Iris pigment epithelial cell (primary cell): ENCODE measurements around the gene KCTD16.

Experiments
- DNase-seq: peaks from one replicate; pipeline ENCODE4 v3.0.0-alpha.2; 2011; ENCODE audit warnings: low read depth

KCTD16 gene

DNA sequence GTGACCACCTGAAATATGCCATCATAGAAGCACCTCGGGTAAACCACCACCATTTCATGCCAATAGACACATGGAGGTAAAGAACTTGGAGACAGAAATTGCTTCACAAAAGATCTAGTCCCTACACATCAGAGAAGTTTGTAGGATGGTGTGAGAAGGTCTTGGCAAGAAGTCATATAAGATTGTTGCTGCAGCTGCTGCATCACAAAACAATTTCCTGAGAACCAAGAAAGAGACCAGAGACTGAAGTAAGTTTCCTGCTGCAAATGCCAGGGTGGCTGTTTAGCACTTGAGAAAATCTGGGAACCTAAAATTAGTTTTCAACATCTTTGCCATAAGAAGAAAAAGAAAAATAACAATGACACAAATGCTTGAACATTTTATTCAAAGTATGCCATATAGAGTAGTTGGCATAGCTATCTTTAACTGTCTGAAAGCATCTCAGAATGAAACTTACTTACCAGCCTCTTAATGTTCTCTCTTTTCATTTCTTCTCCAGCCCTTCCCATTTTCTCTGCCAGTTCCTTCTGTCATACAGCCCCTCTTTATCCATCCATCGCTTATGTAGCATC lies 114.3 kb downstream of the KCTD16 start:
- peak; percentile 6 for DNase-seq

DNA sequence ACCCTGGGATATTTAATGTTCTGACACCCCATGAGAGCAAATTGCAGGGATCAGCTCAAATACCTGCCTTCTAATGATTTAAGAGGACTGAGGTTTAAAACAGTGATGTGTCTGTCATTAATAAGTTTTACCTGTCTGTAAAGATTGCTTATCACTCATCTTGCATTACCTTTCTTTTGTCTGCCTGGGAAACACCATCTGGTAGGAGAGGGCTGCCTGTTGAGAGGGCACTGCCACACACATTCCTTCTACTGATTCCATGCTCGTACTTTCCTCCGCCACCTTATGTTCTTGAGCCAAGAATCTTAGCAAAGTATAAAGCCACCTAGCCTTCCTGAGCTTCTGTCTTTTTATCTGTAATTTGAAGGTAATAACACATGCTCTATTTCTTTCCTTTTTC lies 118.6 kb downstream of the KCTD16 start:
- DNase-seq = no peak

- no peak for DNase-seq
Measured at GRCh38 chr5:144292029-144292428, 121.4 kb downstream of the KCTD16 start.

DNA sequence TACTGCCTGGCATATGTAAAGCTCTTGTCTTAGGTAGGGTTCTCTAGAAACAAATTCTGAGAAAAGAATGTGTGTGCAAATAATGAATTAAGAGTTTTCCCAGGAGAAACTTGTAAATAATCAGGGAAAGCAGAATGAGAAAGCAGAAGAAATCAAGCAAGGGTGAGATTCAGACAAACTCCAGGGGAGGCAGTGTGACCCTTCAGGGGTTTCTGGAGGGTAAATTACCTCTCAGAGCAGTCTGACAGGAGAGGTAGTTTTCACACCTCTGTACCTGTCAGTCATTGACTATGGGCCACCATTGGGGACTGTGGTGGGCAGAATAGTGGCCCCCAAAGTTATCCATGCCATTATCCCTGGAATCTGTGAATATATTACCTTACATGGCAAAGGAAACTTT lies 124.6 kb downstream of the KCTD16 start:
- DNase-seq = no peak

DNA sequence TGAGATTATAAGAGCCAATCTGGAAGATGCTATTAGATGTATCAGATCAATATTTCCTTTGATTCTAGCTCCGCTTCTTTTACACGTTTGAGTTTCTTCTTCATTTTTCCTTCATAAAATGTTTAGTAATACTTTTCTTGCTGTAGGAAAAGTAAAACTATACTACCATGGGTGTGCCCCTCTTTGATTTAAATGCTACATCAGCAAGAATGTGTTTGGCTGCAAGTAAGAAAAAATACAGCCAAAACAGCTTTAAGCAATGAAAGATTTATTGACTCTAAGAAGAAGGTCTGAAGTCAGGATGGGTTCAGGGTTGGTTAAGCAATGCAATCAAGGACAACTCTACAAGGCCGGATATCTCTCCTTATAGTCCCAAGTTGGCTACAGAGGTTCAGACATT lies 126.4 kb downstream of the KCTD16 start:
- no peak for DNase-seq

DNA sequence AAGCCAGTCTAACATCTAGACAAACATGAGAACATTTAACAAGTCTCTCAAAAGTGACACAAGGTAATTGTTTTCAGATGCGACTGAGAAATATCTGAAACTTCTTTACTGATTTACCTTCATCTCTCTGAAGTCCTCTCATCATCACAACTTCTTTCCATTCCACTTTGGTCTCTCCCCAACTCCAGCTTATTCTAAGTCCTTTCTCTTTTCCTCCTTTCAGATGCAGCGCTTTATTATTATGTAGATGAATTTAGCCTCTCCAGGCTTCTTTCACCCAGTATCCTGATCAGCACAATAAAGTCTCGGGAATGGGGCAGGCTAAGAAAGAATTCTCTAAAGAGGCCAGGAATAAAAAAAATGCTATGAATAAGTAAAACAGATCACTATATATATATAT lies 128.0 kb downstream of the KCTD16 start:
- DNase-seq = no peak

DNA sequence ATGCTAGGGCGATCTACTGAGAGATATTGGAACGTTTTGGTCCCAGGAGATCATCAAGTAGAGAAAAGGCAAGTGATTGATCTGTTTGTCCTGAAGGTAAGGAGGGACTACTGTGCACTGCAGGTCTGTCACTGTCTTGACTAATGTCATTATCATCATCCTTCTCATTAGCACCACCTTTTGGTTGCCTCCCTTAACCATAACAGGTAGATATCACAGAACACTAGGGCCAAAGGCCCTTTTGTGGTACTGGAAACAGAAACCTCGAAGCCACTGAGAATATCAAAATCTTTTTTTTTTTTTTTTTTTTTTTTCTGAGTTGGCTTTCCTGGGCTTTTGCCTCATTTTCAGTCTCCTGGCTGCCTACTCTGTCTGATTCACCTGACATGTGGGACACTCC lies 134.0 kb downstream of the KCTD16 start:
- no peak for DNase-seq

DNA sequence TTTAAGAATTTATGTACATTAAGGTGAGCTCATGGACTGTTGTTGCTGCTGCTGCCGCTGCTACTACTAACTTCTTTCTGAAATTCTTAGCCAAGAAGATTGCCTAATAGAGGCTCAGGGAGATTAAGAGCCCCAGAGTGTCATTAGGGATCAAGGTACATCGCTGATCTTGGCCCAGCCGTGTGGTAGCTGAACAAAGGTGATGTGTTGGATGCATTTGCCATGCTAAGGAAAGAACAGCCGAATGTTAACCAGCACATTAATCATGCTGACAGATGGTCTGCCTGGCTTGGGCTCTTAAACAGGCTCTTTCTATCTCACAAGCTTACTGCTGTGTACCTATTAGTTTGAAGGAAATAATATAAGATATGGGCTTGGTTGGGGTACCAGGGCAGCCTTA lies 137.1 kb downstream of the KCTD16 start:
- no peak for DNase-seq

GRCh38 chr5:144308174-144308573 lies 137.5 kb downstream of the KCTD16 start:
- no peak for DNase-seq

DNA sequence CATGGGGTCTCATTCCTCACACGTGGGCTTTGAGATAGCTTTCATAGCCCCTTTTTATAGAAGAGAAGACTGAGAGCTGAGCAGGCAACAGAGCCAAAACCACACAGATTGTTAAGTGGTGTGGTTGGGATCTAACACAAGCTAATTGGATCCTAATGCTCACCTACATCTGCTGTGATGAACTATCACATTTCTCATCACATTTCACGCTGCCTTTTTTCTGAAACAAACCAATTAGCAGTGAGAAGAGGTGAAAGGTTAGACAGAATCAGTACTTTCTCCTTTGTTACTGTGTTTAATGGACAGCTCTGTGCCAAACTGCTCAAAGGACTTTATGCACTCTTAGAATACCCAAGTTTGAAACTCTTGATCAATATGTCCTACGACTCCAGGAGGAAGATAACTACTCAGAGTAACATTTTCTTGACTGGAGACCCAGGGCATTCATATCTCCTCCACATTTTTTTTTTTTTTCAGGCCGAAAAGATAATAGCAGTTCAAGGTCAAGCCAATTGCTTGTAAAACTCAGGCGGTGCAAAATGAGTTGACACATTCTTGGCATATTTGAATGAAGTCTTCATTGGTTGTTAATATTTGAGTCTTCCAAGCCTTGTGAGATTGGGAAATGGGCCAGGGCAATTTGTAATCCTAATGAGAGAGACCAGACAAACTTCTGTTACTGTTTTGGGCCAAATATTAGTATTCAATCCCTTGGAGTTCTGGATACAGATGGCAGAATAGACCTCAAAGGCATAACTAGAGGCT lies 138.4 kb downstream of the KCTD16 start:
- DNase-seq = peak; percentile 51

GRCh38 chr5:144310621-144311020 lies 139.9 kb downstream of the KCTD16 start:
- DNase-seq = no peak

- DNase-seq = no peak
Measured at GRCh38 chr5:144313147-144313726, 142.6 kb downstream of the KCTD16 start.

- no peak for DNase-seq
Measured at GRCh38 chr5:144315026-144315425, 144.4 kb downstream of the KCTD16 start.

DNA sequence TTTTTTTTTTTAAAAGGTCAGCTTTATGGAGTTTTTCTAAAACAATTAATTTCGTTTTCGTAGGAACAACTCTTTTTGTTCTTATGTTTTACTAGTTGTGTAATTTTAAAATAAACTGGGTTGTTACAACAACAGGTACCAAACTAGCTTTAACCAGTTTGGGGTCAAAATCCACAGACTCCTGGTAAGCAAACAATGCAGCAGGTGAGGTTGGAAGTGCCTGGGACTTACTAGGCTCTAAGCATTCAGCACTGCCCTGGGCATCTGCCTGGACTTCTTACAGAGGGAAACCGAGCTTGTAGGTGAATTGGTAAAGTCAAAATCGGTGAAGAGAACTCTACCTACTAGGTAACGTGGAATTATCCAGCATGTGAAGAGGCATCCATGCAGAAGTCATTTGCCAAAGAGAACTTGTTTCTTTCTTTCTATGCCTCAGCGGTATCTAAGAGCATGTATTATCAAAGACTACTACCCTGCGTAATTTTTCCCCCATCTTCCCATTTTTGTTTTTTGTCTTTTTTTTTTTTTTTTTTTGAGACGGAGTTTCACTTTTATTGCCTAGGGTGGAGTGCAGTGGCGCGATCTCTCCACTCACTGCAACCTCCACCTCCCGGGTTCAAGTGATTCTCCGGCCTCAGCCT lies 145.4 kb downstream of the KCTD16 start:
- DNase-seq = no peak

DNA sequence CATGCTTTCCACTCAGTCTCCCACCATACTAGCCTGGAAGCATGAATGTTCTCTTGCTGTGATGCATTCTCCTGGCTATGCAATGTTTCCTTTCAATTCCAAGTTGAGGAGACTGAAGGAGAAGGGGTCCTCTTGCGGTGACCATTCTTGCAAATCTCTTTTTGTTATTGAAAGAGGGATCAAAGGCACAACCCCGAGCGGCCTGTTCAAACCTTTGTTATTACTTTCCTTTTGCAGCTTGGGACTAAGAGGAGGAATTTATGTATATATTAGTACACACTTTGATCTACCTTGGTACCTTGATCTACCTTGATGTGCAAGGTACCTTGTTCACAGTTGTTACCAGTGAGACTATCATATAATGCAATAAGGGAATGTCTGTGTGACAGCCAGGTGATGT lies 147.3 kb downstream of the KCTD16 start:
- DNase-seq = no peak

- DNase-seq = no peak
Measured at GRCh38 chr5:144318460-144318859, 147.8 kb downstream of the KCTD16 start.

DNA sequence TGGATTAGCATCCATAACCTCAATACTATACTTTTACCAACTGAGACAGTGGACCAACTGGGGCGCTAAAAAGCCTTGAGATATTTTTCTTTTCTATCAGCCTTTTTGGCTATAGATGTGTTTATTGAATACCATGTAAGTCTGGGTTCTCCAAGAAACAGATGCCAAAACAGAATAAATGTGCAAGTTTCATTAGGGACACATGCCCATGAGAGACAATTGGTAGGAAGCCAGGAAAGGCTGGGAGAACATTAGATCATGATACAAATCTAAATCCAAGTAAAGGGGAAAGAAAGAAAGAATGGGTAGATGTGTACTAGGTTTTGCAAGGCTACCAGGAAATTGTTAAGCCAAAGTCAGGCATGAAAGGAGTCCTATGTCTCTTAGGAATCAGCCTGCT lies 152.5 kb downstream of the KCTD16 start:
- no peak for DNase-seq

DNA sequence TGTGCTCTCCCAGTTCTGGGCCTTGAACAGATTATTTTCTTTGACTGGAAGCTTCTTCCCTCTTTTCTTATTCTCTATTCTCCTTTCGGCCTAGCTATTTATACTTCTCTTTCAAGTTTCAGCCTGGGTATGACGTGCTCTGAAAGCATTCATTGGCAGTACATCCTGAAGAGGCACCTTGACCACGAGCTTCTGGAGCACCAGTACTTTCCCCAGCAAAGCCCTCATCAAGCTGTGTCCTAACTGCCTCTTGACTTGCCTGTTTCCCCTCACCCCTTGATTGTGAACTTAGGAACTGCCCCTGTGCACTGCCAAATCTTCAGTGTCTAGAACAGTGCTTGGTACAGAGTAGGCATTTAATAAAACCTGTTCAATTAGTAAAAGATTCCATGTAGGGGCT lies 154.9 kb downstream of the KCTD16 start:
- DNase-seq = no peak

DNA sequence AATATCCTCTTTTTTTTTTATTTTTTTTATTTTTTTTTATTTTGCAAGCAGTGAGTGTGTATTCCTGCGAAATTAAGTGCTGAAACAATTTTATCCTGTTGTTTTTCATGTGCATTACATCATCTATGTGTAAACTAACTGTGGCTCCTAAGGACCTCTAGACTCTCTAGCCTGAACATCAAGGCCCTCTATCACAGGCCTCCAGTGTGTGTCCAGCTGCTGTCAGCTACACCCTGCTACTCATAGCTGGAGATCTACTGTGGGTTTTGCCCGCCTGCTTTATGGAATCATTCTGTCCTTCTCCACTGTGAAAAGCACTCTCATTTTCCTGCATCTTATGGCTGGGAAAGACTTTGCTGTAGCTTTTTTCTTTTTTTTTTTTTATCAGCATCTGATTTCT lies 157.8 kb downstream of the KCTD16 start:
- DNase-seq = no peak

GRCh38 chr5:144328980-144329379 lies 158.3 kb downstream of the KCTD16 start:
- no peak for DNase-seq

- no peak for DNase-seq
Measured at GRCh38 chr5:144329681-144330080, 159.0 kb downstream of the KCTD16 start.

- DNase-seq = no peak
Measured at GRCh38 chr5:144331361-144331760, 160.7 kb downstream of the KCTD16 start.

GRCh38 chr5:144332265-144332664 lies 161.6 kb downstream of the KCTD16 start:
- peak; percentile 4 for DNase-seq
